GM19035 (cell line): ENCODE results near the gene CCDC159.
A peak's percentile ranks its signal among the peaks of the same experiment; 100 is the strongest.
"Not testable (repeated sequence)": the region's sequence is repeated elsewhere in the genome, so short reads cannot be mapped to it uniquely, and the experiment has no call there.

Experiments used
- ATAC-seq: cut with Tn5 transposase; IDR thresholded peaks from one replicate; pipeline ENCODE4 v1.9.1; 2021; ENCODE audit not compliant: unreplicated experiment

The CCDC159 gene, protein sequence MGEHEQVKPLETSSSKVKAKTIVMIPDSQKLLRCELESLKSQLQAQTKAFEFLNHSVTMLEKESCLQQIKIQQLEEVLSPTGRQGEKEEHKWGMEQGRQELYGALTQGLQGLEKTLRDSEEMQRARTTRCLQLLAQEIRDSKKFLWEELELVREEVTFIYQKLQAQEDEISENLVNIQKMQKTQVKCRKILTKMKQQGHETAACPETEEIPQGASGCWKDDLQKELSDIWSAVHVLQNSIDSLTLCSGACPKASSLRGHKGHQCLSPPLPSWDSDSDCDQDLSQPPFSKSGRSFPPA

DNA sequence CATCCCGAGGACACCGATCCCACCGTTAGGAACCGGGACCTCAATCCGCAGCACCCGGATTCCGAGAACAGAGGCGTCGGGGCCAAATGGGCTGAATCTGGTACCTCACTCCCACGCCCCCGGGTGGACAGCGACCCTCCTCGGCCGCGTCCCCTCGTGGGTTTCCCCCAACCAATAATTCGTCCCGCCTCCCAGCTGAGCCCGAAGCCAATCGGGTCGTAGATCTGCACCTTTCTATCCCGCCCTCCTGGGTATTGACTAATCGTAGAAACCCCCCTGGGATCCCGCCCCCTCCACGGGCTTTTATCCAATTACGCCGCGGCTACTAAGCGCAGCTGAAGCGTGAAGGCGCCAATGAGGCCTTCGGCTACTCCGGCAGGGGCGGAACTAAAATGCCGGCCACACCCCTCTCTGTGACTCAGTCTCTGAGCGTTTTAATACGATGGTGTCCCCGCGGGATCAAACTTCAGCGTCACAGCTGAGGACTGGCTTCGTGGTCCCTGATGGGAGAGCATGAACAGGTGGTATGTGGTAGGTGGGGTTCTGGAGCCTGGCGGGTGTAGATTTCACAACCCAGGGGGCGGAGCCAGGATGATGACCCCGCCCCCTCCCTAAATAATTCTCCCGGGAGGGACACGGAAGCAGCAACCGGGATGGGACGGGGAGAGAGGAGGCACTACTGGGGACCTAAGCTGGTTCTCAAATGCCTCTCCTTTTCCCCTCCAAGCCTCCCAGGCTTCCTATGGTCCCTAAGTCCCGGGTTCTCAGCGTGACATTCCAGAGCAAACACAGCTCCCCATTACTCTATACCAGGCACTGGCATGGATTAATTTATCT lies at the start of gene CCDC159, which contains the start of gene TMEM205:
Gene CCDC159, plus strand, starts transcription at position 416 of the 837 bp plus-strand sequence. Its CDS starts 88 bp downstream, at position 504.
Gene TMEM205, minus strand, starts transcription at position 165 of the 837 bp plus-strand sequence. CDS start 649 bp downstream, outside the sequence.
- peak; percentile 89 for ATAC-seq

DNA sequence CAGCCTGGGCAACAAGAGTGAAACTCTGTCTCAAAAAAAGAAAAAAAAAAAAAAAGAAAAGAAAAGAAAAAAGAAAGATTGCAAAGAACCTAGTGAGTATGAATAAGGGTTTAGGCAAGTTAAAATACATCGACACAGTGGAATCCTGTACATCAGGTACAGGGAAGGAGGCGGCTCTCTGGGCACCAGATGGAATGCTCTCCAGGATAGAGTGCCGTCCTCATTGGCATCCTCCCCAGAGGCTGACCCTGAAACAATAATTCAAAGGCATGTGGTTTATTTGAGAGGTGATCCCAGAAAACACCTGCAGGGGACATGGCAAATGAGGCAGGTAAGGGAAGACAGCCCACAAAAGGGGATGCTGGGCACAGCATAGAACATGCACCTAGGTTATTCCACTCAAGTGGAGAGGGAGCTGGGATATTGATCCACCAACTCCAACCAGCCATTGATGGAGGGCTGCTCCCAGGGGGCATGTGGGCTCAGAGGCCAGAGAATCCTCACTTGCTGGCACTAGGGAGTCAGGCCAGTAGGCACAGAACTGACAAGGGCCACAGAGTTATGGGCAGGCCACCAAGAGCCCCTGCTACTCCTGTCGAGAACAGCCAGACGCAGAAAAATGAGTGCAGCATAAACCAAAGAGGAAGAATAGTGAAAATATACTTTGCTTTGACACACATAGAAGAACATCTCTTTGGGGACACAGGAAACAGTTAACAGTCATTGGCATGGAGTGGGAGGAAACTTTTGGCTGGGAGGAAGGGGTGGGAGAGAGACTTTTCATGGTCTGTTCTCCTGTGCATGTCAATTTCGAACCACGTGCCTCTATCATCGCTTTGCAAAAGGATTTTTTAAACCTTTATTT lies 46.1 kb upstream of the CCDC159 start:
- no peak for ATAC-seq

DNA sequence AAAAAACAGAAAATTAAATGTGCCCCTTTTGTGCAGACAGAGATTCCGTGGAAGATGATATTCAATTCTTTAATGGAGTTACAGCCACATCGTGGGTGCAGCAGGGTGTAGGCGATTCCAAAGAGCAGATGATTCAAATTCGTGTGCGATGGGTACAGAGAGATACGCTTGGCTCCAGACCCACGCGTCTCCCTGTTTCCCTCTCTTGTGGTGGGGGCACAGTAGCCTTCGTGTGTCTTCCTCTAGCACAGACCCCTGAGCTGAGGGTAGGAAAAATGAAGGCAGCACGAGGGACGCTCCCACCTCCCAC lies 45.6 kb upstream of the CCDC159 start:
- ATAC-seq, result no peak

DNA sequence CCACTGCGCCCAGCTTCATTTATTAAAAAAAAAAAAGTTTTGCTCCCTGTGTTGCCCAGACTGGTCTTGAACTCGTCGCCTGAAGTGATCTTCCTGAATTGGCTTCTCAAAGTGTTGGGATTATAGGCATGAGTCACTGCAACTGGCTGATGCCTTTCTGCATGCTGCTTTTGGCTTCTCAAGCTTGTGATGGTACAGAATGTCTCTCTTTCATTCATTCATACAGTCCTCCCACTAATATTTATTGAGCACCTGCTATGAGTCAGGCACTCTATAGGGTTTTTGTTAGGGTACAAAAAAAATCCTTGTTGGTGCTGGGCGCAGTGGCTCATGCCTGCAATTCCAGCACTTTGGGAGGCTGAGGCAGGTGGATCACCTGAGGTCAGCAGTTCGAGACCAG lies 41.4 kb upstream of the CCDC159 start:
- no peak for ATAC-seq

DNA sequence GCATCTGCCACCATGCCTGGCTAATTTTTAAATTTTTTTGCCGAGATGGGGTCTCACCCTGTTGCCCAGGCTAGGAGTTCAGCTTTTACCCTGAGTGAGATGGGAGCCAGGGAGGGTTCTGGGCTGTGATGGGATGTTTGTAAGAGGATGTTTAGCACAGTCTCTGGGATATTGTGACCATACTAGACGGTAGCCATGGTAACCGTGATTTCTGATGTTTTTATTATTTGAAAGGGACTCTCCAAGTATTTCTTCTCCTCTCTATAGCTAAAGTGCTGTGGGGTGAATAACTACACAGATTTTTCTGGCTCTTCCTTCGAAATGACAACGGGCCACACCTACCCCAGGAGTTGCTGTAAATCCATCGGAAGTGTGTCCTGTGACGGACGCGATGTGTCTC lies 40.0 kb upstream of the CCDC159 start:
- no peak for ATAC-seq

DNA sequence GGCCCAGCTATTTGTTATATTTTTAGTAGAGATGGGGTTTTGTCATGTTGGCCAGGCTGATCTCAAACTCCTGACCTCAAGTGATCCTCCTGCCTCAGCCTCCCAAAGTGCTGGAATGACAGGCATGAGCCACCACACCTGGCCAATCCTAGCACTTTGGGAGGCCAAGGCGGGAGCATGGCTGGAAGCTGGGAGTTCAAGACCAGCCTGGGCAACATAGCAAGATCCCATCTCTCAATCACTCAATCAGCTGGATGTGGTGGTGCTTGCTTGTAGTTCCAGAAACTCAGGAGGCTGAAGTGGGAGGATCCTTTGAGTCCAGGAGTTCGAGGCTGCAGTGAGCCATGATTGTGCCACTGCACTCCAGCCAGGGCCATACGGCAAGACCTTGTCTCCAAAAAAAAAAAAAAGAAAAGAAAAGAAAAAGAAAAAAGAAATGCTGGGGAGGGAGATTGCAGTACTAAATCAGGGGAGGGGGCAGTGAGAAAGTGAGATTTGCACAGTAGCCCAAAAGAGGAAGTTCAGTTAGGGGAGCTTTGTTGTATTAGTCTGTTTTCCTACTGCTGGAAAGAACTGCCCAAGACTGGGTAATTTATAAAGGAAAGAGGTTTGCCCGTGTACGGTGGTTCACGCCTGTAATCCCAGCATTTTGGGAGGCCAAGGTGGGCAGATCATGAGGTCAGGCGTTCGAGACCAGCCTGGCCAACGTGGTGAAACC lies 25.9 kb upstream of the CCDC159 start:
- not testable (repeated sequence) for ATAC-seq

DNA sequence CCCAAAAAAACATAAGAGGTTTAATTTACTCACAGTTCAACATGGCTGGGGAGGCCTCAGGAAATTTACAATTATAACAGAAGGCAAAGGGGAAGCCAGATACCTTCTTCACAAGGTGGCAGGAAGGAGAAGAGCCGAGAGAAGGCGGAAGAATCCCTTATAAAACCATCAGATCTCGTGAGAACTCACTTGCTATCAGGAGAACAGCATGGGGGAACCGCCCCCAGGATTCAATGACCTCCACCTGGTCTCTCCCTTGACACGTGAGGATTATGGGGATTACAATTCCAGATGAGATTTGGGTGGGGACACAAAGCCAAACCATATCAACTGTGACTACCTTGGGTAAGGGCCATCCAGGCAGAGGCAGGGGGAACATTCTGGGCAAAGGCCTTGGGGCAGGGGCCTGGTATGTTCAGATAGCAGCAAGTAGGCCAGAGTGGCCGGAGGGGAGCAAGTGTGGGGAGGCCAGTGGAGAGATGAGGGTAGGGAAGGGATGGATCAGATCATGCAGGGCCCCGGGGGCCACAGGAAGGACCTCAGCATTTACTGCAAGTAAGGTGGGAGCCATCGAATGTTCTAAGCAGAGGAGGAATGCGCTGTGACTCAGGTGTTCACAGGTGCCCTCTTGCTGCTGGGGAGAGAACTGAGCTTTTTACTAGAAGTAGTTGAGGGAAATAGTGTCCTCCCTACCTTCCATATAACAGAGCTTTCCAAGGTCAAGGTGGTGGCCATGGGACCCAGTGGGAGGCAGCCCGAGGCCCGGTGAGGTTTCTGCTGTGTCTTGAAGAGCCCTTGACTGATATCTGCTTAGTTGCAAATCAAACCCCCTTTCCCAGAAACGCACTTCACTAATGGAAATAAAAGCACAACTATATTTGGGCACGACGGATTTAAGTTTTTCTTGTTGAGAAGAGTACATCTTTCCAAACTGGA lies 24.9 kb upstream of the CCDC159 start:
- ATAC-seq, result no peak

DNA sequence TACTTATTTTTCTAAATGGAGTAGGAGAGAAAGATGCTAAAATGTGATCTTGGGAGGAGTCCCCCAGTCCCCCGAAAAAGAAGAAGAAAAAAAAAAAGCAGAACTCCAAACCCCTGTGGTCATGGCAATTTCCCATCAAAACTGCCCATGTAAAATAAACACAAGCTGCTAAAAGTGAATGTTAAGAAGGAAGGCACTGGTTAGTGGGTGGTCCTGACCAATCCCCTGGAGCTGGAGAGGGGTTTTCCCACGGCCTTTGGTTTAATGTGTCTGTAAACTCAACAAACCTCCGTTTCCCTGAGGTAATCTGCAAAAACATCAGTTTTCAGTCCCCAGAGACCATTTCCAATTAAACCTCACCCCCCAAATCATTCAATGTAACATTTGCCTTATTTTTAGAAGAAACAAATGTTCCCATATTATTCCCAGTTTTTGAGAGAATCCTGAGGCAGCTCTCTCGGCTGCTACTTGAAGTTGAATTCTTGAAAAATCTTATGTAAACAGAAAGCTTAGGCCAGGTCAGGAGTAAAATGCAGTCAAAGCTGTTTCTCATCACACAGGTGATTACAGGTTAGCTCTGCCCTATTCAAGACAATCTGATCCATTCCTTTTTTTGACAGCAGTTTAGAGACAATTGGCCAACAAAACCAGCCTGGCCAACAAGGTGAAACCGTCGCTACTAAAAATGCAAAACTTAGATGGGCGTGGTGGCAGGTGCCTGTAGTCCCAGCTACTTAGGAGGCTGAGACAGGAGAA lies 23.9 kb upstream of the CCDC159 start:
- no peak for ATAC-seq

DNA sequence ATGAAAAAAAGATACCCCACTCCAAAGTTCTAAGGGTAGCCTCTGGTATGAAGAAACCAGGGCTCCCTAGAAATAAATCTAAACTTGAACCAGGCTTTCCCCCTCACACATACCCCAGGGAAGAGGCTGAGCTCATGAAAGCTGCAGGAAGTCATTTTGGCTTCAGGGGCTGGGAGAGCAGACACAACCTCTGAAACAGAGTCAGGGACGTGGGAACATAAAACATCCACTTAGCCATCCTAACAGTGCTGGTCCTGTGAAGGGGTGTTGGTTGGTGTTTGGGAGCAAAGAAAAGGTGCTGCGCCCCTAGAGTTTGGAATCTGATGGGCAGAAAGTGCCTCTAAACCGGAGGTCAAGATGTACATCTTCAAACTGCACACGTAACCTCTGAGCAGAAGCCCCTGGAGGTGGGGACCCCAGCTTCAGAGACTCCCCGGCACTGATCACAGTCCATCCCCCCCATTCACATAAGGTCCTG lies 22.7 kb upstream of the CCDC159 start:
- no peak for ATAC-seq

DNA sequence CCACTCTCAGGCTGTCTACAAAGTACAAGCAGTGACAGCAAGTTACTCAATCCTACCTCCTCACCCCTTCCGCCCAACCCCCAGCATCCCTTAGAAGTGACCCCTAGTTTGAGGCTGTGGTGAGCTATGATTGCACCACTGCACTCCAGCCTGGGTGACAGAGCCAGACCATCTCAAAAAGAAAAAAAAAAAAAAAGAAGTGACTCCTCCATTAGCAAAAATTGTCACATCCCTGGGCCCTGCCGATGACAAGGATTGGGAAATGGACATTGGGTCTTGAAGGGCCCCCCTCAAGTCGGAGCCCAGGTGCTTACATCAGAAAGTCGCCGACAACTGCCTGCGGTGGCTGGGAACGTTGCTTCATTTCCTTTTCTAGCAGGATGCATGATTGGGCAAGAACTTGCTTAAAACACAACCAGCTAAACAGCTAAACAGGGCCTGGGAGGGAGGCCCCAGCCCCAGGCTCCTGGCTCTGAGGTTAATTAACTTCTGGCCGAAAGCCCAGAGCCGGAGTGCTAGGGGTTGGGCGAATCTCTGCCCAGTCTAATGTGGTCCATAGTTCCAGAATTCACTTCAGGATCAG lies 22.1 kb upstream of the CCDC159 start:
- ATAC-seq, result no peak

DNA sequence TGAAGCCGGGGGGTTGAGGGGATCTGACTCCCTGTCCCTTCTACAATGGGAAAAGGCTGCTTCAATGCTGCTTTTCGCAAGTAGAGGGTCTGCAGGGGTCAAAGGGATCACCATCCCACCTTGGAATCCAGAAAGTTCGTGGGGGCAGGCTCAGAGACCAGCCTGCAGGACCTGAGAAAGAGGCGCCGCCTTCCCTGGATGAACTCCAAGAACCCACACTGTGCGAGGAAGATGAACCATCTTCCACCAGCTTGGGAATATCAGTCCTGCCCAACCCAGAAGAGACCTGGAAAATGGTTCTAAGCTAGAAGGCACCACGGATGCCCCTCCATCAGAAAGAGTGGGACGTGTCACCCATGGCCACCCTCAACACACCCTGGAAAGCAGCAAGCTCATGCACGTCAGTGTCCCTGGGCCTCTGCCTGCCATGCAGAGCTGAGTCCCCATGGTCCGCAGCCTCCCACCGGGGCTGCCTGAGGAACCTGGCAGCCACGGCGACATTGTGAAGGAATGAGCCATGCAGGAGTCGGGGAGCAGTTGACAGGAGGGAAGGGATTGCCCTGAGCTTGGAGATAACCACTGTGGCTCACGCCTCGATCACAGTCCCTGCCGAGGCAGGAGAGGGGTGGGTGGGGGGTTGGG lies 21.4 kb upstream of the CCDC159 start:
- ATAC-seq, result no peak

DNA sequence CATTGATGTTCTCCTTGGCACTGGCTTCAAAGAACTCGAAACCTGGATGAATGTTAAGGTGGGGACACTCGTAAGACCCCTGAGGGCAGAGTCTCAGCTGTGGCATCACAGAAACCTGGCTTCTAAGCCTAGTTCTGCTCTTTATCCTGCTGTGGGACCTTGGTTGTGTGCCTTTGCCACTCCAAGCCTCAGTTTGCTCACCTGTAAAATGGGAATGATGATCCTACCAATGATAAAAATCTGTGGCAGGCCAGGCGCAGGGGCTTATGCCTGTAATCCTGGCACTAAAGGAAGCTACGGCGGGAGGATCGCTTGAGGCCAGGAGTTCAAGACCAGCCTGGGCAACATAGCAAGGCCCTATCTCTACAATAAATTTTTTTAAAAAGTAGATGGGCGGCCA lies 20.8 kb upstream of the CCDC159 start:
- ATAC-seq, result no peak

DNA sequence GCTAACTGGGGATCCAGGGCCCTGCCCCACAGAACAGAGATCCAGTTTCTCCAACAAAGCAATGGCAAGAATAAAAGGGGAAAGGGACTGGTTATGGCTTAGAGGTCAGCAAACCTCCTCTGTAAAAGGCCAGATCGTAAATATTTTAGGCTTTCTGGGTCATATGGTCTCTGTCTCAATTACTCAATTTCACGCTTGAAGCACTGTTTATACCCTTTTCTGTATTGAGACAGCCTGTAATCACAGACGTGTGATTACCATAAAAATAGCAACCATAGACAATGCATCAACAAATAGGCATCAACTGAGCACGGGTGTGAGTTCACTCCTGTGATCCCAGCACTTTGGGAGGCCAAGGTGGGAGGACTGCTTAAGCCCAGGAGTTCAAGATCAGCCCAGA lies 16.2 kb upstream of the CCDC159 start:
- ATAC-seq, result no peak

DNA sequence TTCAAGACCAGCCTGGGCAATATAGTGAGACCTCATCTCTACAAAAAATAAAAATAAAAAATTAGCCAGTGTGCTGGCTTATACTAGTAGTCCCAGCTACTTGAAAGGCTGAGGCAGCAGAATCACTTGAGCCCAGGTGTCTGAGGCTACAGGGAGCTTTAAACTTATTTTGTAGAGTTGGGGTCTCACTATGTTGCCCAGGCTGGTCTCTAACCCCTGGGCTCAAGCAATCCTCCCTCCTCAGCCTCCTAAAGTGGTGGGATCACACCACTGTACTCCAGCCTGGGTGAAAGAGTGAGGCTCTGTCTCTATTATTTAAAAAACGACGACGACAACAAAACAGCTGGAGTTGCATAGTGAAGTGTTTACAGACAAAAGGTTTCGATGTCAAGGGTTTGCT lies 14.8 kb upstream of the CCDC159 start:
- ATAC-seq, result no peak

DNA sequence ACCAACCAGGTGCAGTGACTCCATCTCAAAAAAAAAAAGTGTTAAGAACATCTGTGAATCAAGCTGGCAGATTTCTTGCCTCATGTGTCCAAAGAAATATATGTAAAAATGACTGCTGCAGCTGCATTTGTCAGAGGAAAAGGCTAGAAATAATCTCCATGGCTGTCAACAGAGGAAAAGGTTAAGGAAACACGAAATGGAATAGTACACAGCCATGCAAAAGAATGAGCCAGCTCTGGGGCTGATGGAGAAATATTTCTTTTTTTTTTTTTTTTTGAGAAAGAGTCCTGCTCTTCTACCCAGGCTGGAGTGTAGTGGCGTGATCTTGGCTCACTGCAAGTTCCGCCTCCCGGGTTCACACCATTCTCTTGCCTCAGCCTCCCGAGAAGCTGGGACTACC lies 13.5 kb upstream of the CCDC159 start:
- no peak for ATAC-seq

DNA sequence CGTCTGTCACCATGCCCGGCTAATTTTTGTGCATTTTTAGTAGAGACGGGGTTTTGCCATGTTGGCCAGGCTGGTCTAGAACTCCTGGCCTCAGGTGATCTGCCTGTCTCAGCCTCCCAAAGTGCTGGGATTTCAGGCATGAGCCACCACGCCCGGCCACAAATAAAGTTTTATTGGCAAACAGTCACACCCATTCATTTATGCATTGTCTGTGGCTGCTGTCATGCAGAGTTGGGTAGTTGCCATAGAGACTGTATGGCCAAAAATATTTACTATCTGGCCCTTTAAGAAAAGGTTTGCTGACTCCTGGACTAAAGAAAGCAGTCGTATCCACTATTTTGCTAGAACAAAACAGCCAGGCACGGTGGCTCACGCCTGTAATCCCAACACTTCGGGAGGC lies 12.5 kb upstream of the CCDC159 start:
- ATAC-seq, result not testable (repeated sequence)

DNA sequence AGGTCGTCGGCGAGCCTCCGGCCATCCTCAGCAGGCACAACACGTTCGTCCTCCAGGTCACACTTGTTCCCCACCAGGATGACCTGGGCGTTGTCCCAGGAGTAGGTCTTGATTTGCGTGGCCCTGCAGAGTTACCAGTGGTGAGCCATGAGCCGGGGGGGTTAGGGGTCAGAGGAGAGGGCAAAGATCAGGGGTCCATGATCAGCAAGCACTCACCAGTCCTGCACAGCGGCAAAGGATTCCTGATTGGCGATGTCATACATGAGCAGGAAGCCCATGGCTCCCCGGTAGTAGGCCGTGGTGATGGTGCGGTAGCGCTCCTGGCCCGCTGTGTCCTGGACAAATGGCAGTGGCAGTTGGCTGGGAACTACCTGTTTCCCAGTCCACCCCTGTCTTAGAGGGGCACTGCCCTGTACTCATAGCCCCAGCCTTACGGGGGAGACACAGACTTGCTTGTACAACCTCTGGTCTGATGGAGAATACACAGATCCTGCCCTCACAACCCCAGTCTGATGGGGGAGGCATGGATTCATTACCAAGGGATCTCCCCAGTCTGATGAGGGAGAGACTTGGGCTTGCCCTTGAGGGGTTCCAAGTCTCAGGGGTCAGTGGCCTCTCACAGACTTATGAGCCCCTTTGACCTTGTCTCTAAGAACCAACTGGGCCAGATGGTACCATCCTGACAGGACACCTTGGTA lies 10.7 kb upstream of the CCDC159 start:
- ATAC-seq, result no peak
